A549 (cell line): ENCODE data around the gene DAGLA.

Experiments used
- CBX2 ChIP-seq: fragments of 200-600 bp; sonication (generic); IDR thresholded peaks from 2 replicates; pipeline ENCODE4 v1.6.1; 2016; ENCODE audit warnings: low read depth, mild to moderate bottlenecking, borderline replicate concordance
- CEBPB ChIP-seq, 2 experiments: fragments of >200 bp in 1 of 2; sonication (Bioruptor Twin) in 1 of 2; formaldehyde crosslinking in 1 of 2; IDR thresholded peaks; 2 replicates each; pipeline ENCODE4 v1.6.1; 2012 to 2016
- CTCF ChIP-seq: fragments of >200 bp; sonication (Bioruptor Twin); formaldehyde crosslinking; IDR thresholded peaks from 3 replicates; pipeline ENCODE4 v1.5.1; 2016
- FOSB ChIP-seq: fragments of 250-450 bp; sonication (Bioruptor Pico); IDR thresholded peaks from 2 replicates; pipeline ENCODE4 v1.5.0; 2020; ENCODE audit warnings: mild to moderate bottlenecking, moderate library complexity
- JUNB ChIP-seq: fragments of >200 bp; sonication (Bioruptor Twin); formaldehyde crosslinking; IDR thresholded peaks from 2 replicates; pipeline ENCODE4 v1.6.1; 2016
- KDM5A ChIP-seq: fragments of 200-600 bp; sonication (generic); IDR thresholded peaks from 2 replicates; pipeline ENCODE4 v1.6.1; 2016; ENCODE audit warnings: antibody characterized with exemption, mild to moderate bottlenecking
- MAX ChIP-seq: IDR thresholded peaks from 2 replicates; pipeline ENCODE4 v1.6.1; 2012
- MYC ChIP-seq: IDR thresholded peaks from 2 replicates; pipeline ENCODE4 v1.6.1; 2012; ENCODE audit warnings: mild to moderate bottlenecking, inconsistent platforms, low read length, improper control_type of control experiment, borderline replicate concordance
- POLR2A ChIP-seq: IDR thresholded peaks from 2 replicates; pipeline ENCODE4 v1.6.1; 2012; ENCODE audit warnings: mild to moderate bottlenecking, low read length
- RCOR1 ChIP-seq: fragments of 150-350 bp; IDR thresholded peaks from 2 replicates; pipeline ENCODE4 v1.6.1; 2014; ENCODE audit warnings: antibody characterized with exemption, low read length, low read depth
- REST ChIP-seq: fragments of 200-600 bp; sonication (generic); IDR thresholded peaks from 2 replicates; pipeline ENCODE4 v1.6.1; 2016; ENCODE audit warnings: antibody characterized with exemption, mild to moderate bottlenecking, moderate library complexity
- RFX5 ChIP-seq: fragments of 450-650 bp; IDR thresholded peaks from 2 replicates; pipeline ENCODE4 v1.7.1; 2014; ENCODE audit warnings: antibody characterized with exemption, mild to moderate bottlenecking, moderate library complexity
- USF2 ChIP-seq: fragments of 450-650 bp; IDR thresholded peaks from 2 replicates; pipeline ENCODE4 v1.6.1; 2014; ENCODE audit warnings: antibody characterized with exemption
- TF ChIP-seq, protein P1 (sequence below): fragments of 150-350 bp; IDR thresholded peaks from 2 replicates; pipeline ENCODE4 v1.6.1; 2014; ENCODE audit warnings: low read depth, mild to moderate bottlenecking, low read length

DNA sequence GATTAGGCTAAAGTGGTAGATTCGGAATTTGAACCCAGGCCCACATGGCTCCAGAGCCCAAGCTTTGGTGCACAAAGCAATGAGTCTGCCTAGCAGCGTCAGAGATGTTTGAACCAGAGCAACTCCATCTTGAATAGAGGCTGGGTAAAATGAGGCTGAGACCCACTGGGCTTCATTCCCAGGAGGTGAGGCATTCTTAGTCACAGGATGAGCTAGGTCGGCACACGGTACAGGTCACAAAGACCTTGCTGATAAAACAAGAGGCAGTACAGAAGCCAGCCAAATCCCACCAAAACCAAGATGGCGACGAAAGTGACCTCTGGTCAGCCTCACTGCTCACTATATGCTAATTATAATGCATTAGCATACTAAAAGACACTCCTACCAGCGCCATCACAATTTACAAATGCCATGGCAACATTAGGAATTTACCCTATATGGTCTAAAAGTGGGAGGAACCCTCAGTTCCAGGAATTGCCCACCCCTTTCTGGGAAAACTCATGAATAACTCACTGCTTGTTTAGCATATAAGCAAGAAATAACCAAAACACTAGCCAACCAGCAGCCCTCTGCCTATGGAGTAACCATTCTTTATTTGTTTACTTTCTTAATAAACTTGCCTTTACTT lies 40.3 kb upstream of the DAGLA start:
- no peak for TF ChIP-seq POLR2A
- TF ChIP-seq JUNB = no peak
- TF ChIP-seq CEBPB (IDR thresholded peaks at IDR 0.05) = no peak
- TF ChIP-seq KDM5A = no peak
- TF ChIP-seq USF2 = no peak
- no peak for TF ChIP-seq CTCF
- no peak for TF ChIP-seq REST
- no peak for TF ChIP-seq CBX2
- no peak for TF ChIP-seq MAX
- no peak for TF ChIP-seq FOSB (CRISPR knock-in tag)
- TF ChIP-seq RFX5 = no peak
- TF ChIP-seq MYC = no peak
- TF ChIP-seq, protein P1, sequence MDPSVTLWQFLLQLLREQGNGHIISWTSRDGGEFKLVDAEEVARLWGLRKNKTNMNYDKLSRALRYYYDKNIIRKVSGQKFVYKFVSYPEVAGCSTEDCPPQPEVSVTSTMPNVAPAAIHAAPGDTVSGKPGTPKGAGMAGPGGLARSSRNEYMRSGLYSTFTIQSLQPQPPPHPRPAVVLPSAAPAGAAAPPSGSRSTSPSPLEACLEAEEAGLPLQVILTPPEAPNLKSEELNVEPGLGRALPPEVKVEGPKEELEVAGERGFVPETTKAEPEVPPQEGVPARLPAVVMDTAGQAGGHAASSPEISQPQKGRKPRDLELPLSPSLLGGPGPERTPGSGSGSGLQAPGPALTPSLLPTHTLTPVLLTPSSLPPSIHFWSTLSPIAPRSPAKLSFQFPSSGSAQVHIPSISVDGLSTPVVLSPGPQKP = no peak
- no peak for TF ChIP-seq RCOR1
